Measurements from ENCODE around the gene R3HDM1.

Gene R3HDM1

DNA sequence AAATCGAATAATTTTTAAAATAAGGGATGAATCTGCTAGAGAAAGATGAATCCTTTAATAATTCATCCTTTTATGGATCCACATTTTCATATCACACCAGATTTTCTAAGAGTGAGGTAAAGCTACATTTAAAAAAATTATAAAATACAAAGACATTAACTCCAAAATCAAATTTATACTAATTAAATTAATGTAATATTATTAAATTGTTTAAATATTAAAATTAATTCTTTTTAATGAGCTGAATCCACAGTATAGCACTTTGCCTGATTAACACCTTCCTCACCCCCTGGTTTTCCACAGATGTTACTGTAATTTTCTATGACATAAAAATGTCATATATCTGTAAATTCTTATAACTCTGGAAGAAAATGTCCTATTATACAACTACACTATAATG is 26.5 kb upstream of the R3HDM1 start:
- ATAC-seq (ENCODE audit: low read depth) = no peak
- DNase-seq (ENCODE audit: low spot score) = no peak
- no peak for TF ChIP-seq CTCF (IDR thresholded peaks at IDR 0.05; ENCODE audit: poor library complexity, severe bottlenecking)

GRCh38 chr2:135510577-135510976 is 20.7 kb upstream of the R3HDM1 start:
- Histone ChIP-seq H3K9me3 (ENCODE audit: severe bottlenecking) (no peaks in the 10 kb centered on the region), H3K36me3 (ENCODE audit: low read depth) (no peaks in the 10 kb centered on the region), H3K27ac (ENCODE audit: poor library complexity, severe bottlenecking) (no peak overlapping the region), H3K4me1 (ENCODE audit: insufficient read depth, poor library complexity, severe bottlenecking) (no peaks in the 10 kb centered on the region), H3K4me3 (ENCODE audit: severe bottlenecking) (no peak overlapping the region), H3K27me3 (ENCODE audit: insufficient read depth, poor library complexity, severe bottlenecking) (no peaks in the 10 kb centered on the region)
- ATAC-seq (ENCODE audit: low read depth) (no peak), DNase-seq (ENCODE audit: low spot score) (no peak)
- TF ChIP-seq CTCF (IDR thresholded peaks at IDR 0.05; ENCODE audit: poor library complexity, severe bottlenecking) = no peak

More for the DNA sequence above, 26.5 kb upstream of the R3HDM1 start:
- no peak overlapping the region for H3K27ac ChIP-seq (ENCODE audit: poor library complexity, severe bottlenecking)
- H3K9me3 ChIP-seq (ENCODE audit: severe bottlenecking) = no peaks in the 10 kb centered on the region
- H3K36me3 ChIP-seq (ENCODE audit: low read depth) = peaks cover 29% of the 10 kb centered on the region
- H3K4me3 ChIP-seq (ENCODE audit: severe bottlenecking) = no peak overlapping the region
- no peaks in the 10 kb centered on the region for H3K27me3 ChIP-seq (ENCODE audit: insufficient read depth, poor library complexity, severe bottlenecking)
- H3K4me1 ChIP-seq (ENCODE audit: insufficient read depth, poor library complexity, severe bottlenecking) = no peaks in the 10 kb centered on the region

DNA sequence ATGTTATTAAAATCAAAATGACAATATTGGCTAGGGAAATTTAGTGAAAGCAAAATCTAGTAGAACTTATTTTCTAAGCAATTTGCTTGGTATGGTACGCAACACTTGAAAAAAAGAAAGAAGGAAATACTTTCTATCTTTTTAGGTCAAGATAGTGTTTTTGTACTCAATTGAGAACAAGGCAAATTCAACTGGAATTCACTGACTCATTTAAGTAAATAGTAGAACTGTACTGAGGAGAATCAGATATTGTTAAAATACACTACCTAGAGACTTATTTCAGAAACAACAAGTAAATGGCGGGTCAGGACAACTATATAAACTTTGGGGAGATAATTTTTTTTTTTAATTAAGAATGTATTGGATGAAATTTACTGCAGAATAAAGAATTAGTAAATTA is 19.2 kb upstream of the R3HDM1 start:
- no peak for DNase-seq (ENCODE audit: low spot score)
- TF ChIP-seq CTCF (IDR thresholded peaks at IDR 0.05; ENCODE audit: poor library complexity, severe bottlenecking) = no peak
- no peak for ATAC-seq (ENCODE audit: low read depth)

GRCh38 chr2:135525786-135526185 is 5.5 kb upstream of the R3HDM1 start:
- no peak for TF ChIP-seq CTCF (IDR thresholded peaks at IDR 0.05; ENCODE audit: poor library complexity, severe bottlenecking)
- ATAC-seq (ENCODE audit: low read depth) (no peak), DNase-seq (ENCODE audit: low spot score) (no peak)
- no peaks in the 10 kb centered on the region for H3K27me3 ChIP-seq (ENCODE audit: insufficient read depth, poor library complexity, severe bottlenecking)
- H3K36me3 ChIP-seq (ENCODE audit: low read depth) = peaks cover 15% of the 10 kb centered on the region
- no peak overlapping the region for H3K27ac ChIP-seq (ENCODE audit: poor library complexity, severe bottlenecking)
- H3K4me1 ChIP-seq (ENCODE audit: insufficient read depth, poor library complexity, severe bottlenecking) = peaks cover 30% of the 10 kb centered on the region
- no peak overlapping the region for H3K4me3 ChIP-seq (ENCODE audit: severe bottlenecking)
- no peaks in the 10 kb centered on the region for H3K9me3 ChIP-seq (ENCODE audit: severe bottlenecking)

More for the DNA sequence above, 19.2 kb upstream of the R3HDM1 start:
- Histone ChIP-seq H3K4me1 (ENCODE audit: insufficient read depth, poor library complexity, severe bottlenecking) (no peaks in the 10 kb centered on the region), H3K36me3 (ENCODE audit: low read depth) (no peaks in the 10 kb centered on the region), H3K27ac (ENCODE audit: poor library complexity, severe bottlenecking) (no peak overlapping the region), H3K4me3 (ENCODE audit: severe bottlenecking) (no peak overlapping the region), H3K27me3 (ENCODE audit: insufficient read depth, poor library complexity, severe bottlenecking) (no peaks in the 10 kb centered on the region), H3K9me3 (ENCODE audit: severe bottlenecking) (no peaks in the 10 kb centered on the region)

GRCh38 chr2:135528006-135528405 is 3.3 kb upstream of the R3HDM1 start:
- no peak for ATAC-seq (ENCODE audit: low read depth)
- no peak for DNase-seq (ENCODE audit: low spot score)
- peaks cover 17% of the 10 kb centered on the region for H3K4me1 ChIP-seq (ENCODE audit: insufficient read depth, poor library complexity, severe bottlenecking)
- peak overlapping the region; percentile 25 for H3K27ac ChIP-seq (ENCODE audit: poor library complexity, severe bottlenecking)
- no peaks in the 10 kb centered on the region for H3K27me3 ChIP-seq (ENCODE audit: insufficient read depth, poor library complexity, severe bottlenecking)
- H3K36me3 ChIP-seq (ENCODE audit: low read depth) = peaks cover 7% of the 10 kb centered on the region
- H3K9me3 ChIP-seq (ENCODE audit: severe bottlenecking) = no peaks in the 10 kb centered on the region
- no peak for TF ChIP-seq CTCF (IDR thresholded peaks at IDR 0.05; ENCODE audit: poor library complexity, severe bottlenecking)
- no peak overlapping the region for H3K4me3 ChIP-seq (ENCODE audit: severe bottlenecking)

Data from RWPE2 (cell line).